Right atrium auricular region (tissue), 2 donors: ENCODE data around the gene MTG2. TPM values are rescaled to one million over a fixed set of nuclear protein-coding genes. Genes with fewer than 3 reads are reported as not detected.

ENCODE experiments used
- DNase-seq: peaks from one replicate; pipeline ENCODE4 v3.0.0-alpha.2; 2019; ENCODE audit warnings: low spot score
- H3K27ac ChIP-seq, 2 donors: fragments of 200-600 bp; sonication (generic); 1 replicate in 1 of 2; 2 replicates in 1 of 2; pipeline ENCODE4 v1.5.1; 2016 to 2019
- H3K27me3 ChIP-seq, 2 donors: fragments of 200-600 bp; sonication (generic); one replicate each; pipeline versions ENCODE4 v1.5.1 to v1.6.0; 2017 to 2019
- H3K36me3 ChIP-seq: fragments of 200-600 bp; sonication (generic); one replicate; pipeline ENCODE4 v1.5.1; 2016
- H3K4me1 ChIP-seq, 2 donors: fragments of 200-600 bp; sonication (generic); one replicate each; pipeline versions ENCODE4 v1.5.1 to v1.6.0; 2017 to 2019
- H3K4me3 ChIP-seq, 2 donors: fragments of 200-600 bp; sonication (generic); 1 replicate in 1 of 2; 2 replicates in 1 of 2; pipeline ENCODE4 v1.5.1; 2017 to 2019; ENCODE audit warnings: mild to moderate bottlenecking in 1 of 2, moderate library complexity in 1 of 2
- H3K9me3 ChIP-seq, 2 donors: fragments of 200-600 bp; sonication (generic); one replicate each; pipeline ENCODE4 v1.5.1; 2019
- CTCF ChIP-seq, 2 donors: fragments of 200-600 bp; sonication (generic); IDR thresholded peaks; one replicate each; pipeline ENCODE4 v1.5.1; 2019; ENCODE audit warnings: antibody characterized with exemption in 2 of 2
- total RNA-seq, 2 donors: library from RNA; depleted of rRNA; stranded (reverse); fragments of >200 nt; gene quantifications; one replicate each; pipeline ENCODE4 v1.1.0, GENCODE V29; 2016

MTG2 gene
- total RNA-seq, 2 donors from 2014 or later: 20.7 to 24.1 TPM

DNA sequence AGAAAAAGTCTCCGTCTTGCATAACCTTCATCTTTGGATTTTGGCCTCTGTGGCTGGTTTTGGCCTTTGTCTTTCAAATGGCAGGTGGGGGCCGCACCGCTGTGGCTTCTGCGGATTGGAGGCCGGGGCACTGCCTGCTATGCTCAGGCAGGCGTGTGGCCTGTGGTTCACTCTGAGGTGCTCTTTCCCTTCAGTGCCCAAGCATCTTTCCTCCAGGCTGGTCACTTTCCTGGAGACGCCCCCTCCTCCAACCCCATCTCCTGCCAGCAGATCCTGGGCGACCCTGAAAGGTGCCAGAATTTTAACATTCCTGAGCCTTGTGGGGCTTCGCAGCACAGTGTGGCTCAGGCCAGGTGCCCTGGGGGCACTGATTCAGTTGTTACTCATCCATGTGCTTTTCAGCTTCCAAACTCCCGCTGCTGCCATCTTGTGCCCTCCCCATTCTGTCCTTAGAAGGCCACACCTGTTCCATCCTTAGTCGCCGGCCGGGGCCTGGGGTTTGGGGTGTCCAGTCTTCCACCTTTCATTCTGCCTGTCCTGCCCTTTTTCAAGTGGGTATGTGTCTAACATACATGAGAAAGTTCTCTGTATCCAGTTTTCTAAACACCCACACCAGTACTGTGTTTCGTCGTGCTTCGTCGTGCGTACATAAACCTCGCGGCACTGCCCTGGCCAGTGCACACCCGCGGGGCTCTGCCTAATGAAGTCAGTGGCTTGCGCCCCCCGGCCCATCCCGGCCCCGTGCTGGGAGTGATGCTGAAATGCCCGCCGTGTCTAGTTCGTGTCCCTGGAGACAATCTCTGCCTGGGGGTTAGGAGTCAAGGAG, 27.2 kb upstream of the MTG2 start:
- no peaks in the 10 kb centered on the region for H3K36me3 ChIP-seq
- no peaks in the 10 kb centered on the region for H3K9me3 ChIP-seq
- TF ChIP-seq CTCF (IDR thresholded peaks at IDR 0.05): no peak
- no peak for DNase-seq
- peaks cover 0 to 19% of the 10 kb centered on the region in 2 donors for H3K4me1 ChIP-seq
- H3K27me3 ChIP-seq: no peaks in the 10 kb centered on the region
- H3K4me3 ChIP-seq: no peak overlapping the region
- H3K27ac ChIP-seq: no peak overlapping the region

DNA sequence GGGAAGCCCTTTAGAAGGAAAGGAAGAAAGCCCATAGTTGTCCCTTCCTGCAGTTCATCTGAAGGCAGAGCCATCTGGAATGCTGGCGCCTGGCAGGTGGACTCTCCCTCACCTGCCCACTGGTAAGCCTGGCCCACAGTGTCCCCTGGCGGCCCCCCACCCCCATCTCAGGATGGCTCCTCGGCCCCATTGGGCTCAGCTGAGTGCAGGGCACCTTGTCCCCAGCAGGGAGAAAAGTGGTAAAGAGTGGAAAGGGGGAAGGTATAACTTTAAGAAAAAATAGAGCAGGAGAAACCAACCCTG, 26.6 kb upstream of the MTG2 start:
- no peaks in the 10 kb centered on the region for H3K9me3 ChIP-seq
- H3K27ac ChIP-seq: no peak overlapping the region
- no peak overlapping the region for H3K4me3 ChIP-seq
- peaks cover 2% of the 10 kb centered on the region for H3K36me3 ChIP-seq
- H3K27me3 ChIP-seq: no peaks in the 10 kb centered on the region
- DNase-seq: no peak
- peaks cover 0 to 13% of the 10 kb centered on the region in 2 donors for H3K4me1 ChIP-seq
- TF ChIP-seq CTCF (IDR thresholded peaks at IDR 0.05): no peak

DNA sequence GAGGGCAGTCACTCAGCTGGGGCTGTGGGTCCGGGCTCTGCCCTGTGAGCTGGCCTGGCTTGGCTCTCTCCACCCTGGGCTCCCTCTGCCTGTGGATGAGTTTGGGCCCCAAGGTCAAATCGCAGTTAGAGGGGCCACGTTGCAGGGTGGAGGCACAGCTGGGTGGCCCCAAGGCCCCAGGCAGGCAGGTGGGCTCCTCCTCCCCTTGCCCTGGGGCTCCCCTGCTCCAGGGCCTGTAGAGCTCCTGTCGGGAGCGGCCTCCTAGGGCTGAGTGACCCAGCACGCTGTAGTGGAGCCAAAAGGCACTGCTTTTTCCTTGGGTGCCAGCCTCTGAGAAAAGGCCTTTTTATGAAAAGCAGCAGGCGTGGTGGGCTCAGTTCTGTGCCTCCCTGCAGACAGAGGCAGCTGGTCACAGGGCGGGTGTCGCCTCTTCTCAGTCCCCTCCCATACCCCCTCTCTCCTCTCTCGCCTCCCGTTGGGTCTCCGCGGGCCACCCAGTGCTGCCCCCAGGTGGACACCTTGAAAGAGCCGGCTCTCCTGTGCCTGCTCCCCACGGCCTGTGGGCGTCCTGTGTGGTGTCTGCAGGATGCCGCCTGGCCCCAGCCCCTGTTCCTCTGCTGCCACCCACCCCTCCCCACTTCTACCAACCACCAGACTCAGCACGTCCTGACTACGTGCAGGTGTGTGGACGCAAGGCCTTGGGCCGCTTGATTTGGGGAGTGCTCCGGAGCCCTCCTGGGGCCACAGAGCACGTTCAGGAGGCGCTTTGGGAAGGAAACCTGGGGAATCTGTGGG, 26.0 kb upstream of the MTG2 start:
- peak; percentile 64 to 76 for TF ChIP-seq CTCF (IDR thresholded peaks at IDR 0.05)
- Histone ChIP-seq H3K4me3 (no peak overlapping the region), H3K36me3 (peaks cover 8% of the 10 kb centered on the region), H3K27ac (no peak overlapping the region), H3K4me1 (peaks cover 0 to 12% of the 10 kb centered on the region in 2 donors), H3K9me3 (no peaks in the 10 kb centered on the region), H3K27me3 (no peaks in the 10 kb centered on the region)
- no peak for DNase-seq

- H3K27ac ChIP-seq: no peak overlapping the region
- H3K36me3 ChIP-seq: peaks cover 15% of the 10 kb centered on the region
- no peak overlapping the region for H3K4me3 ChIP-seq
- no peaks in the 10 kb centered on the region for H3K27me3 ChIP-seq
- no peak for TF ChIP-seq CTCF (IDR thresholded peaks at IDR 0.05)
- DNase-seq: no peak
- no peaks in the 10 kb centered on the region for H3K9me3 ChIP-seq
- H3K4me1 ChIP-seq: peaks cover 0 to 12% of the 10 kb centered on the region in 2 donors
Measured at GRCh38 chr20:62157387-62158087, 25.3 kb upstream of the MTG2 start.

- peaks cover 20% of the 10 kb centered on the region for H3K36me3 ChIP-seq
- no peaks in the 10 kb centered on the region for H3K9me3 ChIP-seq
- DNase-seq: no peak
- no peaks in the 10 kb centered on the region for H3K27me3 ChIP-seq
- H3K4me1 ChIP-seq: peaks cover 0 to 12% of the 10 kb centered on the region in 2 donors
- no peak overlapping the region for H3K27ac ChIP-seq
- H3K4me3 ChIP-seq: no peak overlapping the region
- no peak for TF ChIP-seq CTCF (IDR thresholded peaks at IDR 0.05)
Measured at GRCh38 chr20:62158088-62158400, 24.8 kb upstream of the MTG2 start.
